Lower leg skin (tissue), 3 donors: ENCODE data around the gene SEC61B.

Experiments used
- POLR2A ChIP-seq, 2 donors: fragments of 450-650 bp; IDR thresholded peaks; one replicate each; pipeline ENCODE4 v1.6.1; 2016 to 2017; ENCODE audit warnings: antibody characterized with exemption in 2 of 2, mild to moderate bottlenecking in 1 of 2, moderate library complexity in 1 of 2
- TF ChIP-seq, protein P1 (sequence below), 3 donors: fragments of 450-650 bp; IDR thresholded peaks; one replicate each; pipeline ENCODE4 v1.5.1; 2016; ENCODE audit warnings: antibody characterized with exemption in 3 of 3, mild to moderate bottlenecking in 3 of 3, moderate library complexity in 2 of 3

DNA sequence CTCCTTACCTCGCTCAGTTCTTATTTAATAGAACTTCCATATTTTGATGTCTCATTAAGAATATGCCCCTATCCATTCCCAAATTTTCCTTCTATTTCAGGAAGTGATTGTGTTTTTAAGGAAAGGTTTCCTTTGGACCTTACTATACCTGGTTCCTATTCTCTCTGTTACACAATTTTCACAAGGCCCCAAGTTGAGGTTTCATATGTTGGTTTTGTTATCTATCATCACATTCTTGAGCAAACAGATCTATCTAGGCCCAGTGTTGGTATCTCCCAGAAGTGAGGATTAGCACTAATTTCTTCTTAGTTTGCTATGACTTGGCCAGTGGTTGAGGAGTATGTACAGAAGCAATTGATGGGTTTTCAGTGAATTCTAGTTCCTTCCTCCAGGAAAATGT is 41.9 kb upstream of the SEC61B start:
- TF ChIP-seq, protein P1, sequence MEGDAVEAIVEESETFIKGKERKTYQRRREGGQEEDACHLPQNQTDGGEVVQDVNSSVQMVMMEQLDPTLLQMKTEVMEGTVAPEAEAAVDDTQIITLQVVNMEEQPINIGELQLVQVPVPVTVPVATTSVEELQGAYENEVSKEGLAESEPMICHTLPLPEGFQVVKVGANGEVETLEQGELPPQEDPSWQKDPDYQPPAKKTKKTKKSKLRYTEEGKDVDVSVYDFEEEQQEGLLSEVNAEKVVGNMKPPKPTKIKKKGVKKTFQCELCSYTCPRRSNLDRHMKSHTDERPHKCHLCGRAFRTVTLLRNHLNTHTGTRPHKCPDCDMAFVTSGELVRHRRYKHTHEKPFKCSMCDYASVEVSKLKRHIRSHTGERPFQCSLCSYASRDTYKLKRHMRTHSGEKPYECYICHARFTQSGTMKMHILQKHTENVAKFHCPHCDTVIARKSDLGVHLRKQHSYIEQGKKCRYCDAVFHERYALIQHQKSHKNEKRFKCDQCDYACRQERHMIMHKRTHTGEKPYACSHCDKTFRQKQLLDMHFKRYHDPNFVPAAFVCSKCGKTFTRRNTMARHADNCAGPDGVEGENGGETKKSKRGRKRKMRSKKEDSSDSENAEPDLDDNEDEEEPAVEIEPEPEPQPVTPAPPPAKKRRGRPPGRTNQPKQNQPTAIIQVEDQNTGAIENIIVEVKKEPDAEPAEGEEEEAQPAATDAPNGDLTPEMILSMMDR (IDR thresholded peaks at IDR 0.05), result no peak
- no peak for TF ChIP-seq POLR2A (IDR thresholded peaks at IDR 0.05)
